ENCODE results near the gene FRMD4A.

DNA sequence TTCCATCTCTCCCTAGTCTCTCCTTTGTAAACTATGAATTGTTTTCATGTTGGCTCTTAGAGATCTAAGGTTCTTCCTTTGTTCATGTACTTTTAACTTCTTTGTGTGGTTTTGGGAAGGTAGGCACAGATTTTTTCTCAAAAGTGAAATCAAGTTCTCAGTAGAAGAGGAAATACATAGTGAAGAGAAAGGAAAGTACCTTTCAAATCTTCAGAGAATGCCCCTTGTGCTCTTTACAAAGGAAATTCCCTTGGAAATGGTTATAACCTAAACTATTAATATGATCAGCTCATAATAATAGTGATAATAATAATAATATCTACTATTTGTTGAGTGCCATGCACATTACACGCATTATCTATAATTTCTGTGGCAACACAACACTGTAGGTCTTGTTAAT is 425.4 kb downstream of the FRMD4A start:
- TF ChIP-seq SP1 (IDR thresholded peaks at IDR 0.05) (no peak), LEF1 (IDR thresholded peaks at IDR 0.05; ENCODE audit: borderline replicate concordance) (no peak), ZNF384 (IDR thresholded peaks at IDR 0.05) (no peak), FOXK2 (IDR thresholded peaks at IDR 0.05) (no peak), L3MBTL2 (conservative IDR thresholded peaks at IDR 0.05) (no peak), FOXM1 (IDR thresholded peaks at IDR 0.05; ENCODE audit: borderline replicate concordance) (no peak), CTBP1 (IDR thresholded peaks at IDR 0.05; ENCODE audit: borderline replicate concordance) (no peak), FOXA1 (IDR thresholded peaks at IDR 0.05) (no peak), SUZ12 (IDR thresholded peaks at IDR 0.05) (no peak)
- TF ChIP-seq, protein P1, sequence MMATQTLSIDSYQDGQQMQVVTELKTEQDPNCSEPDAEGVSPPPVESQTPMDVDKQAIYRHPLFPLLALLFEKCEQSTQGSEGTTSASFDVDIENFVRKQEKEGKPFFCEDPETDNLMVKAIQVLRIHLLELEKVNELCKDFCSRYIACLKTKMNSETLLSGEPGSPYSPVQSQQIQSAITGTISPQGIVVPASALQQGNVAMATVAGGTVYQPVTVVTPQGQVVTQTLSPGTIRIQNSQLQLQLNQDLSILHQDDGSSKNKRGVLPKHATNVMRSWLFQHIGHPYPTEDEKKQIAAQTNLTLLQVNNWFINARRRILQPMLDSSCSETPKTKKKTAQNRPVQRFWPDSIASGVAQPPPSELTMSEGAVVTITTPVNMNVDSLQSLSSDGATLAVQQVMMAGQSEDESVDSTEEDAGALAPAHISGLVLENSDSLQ (IDR thresholded peaks at IDR 0.05), result no peak
